Stimulated activated CD4-positive, alpha-beta T cell treated with anti-CD3 and anti-CD28 coated beads, Interleukin-4, amount 100 ng/mL, for 4 hours (primary cell): ENCODE measurements around the gene CYP11A1.

Experiments used
- DNase-seq, 2 experiments: peaks; one replicate each; pipeline ENCODE4 v3.0.0-alpha.2; 2020

CYP11A1 gene

GRCh38 chr15:74343797-74344127 lies 23.7 kb downstream of the CYP11A1 start:
- no peak for DNase-seq

- no peak for DNase-seq
Measured at GRCh38 chr15:74343127-74343796, 24.2 kb downstream of the CYP11A1 start.

- DNase-seq: no peak
Measured at GRCh38 chr15:74340150-74340549, 27.3 kb downstream of the CYP11A1 start.

- DNase-seq: no peak
Measured at GRCh38 chr15:74339371-74339770, 28.1 kb downstream of the CYP11A1 start.

GRCh38 chr15:74338676-74339075 lies 28.8 kb downstream of the CYP11A1 start:
- no peak for DNase-seq

- no peak for DNase-seq
Measured at GRCh38 chr15:74337607-74338211, 29.7 kb downstream of the CYP11A1 start.

GRCh38 chr15:74337146-74337545 lies 30.3 kb downstream of the CYP11A1 start:
- DNase-seq: no peak

GRCh38 chr15:74336061-74337005 lies 31.1 kb downstream of the CYP11A1 start:
- no peak for DNase-seq

GRCh38 chr15:74335396-74335795 lies 32.0 kb downstream of the CYP11A1 start:
- no peak for DNase-seq

- no peak for DNase-seq
Measured at GRCh38 chr15:74334127-74334526, 33.3 kb downstream of the CYP11A1 start.

GRCh38 chr15:74333662-74334061 lies 33.8 kb downstream of the CYP11A1 start:
- no peak for DNase-seq

- DNase-seq: no peak
Measured at GRCh38 chr15:74333093-74333492, 34.4 kb downstream of the CYP11A1 start.

GRCh38 chr15:74332611-74333010 lies 34.8 kb downstream of the CYP11A1 start:
- no peak for DNase-seq

- no peak for DNase-seq
Measured at GRCh38 chr15:74332011-74332410, 35.4 kb downstream of the CYP11A1 start.

GRCh38 chr15:74330861-74331408 lies 36.5 kb downstream of the CYP11A1 start:
- no peak for DNase-seq

GRCh38 chr15:74328331-74329056 lies 39.0 kb downstream of the CYP11A1 start:
- DNase-seq: no peak

- no peak for DNase-seq
Measured at GRCh38 chr15:74327756-74328155, 39.7 kb downstream of the CYP11A1 start.

GRCh38 chr15:74326746-74327145 lies 40.7 kb downstream of the CYP11A1 start:
- DNase-seq: no peak

- no peak for DNase-seq
Measured at GRCh38 chr15:74324714-74325113, 42.7 kb downstream of the CYP11A1 start.

GRCh38 chr15:74322558-74323180 lies 44.8 kb downstream of the CYP11A1 start:
- DNase-seq: peak; percentile 39 to 51

GRCh38 chr15:74320352-74321247 lies 46.8 kb downstream of the CYP11A1 start:
- DNase-seq: peak in 1 of 2 experiments; percentile 16
